Measurements from ENCODE around the gene CHGA.

The CHGA gene

GRCh38 chr14:92958373-92959188 is 35.6 kb downstream of the CHGA start:
- H3K4me3 ChIP-seq (ENCODE audit: low read depth, low read length) = no peak overlapping the region
- TF ChIP-seq, protein P1, sequence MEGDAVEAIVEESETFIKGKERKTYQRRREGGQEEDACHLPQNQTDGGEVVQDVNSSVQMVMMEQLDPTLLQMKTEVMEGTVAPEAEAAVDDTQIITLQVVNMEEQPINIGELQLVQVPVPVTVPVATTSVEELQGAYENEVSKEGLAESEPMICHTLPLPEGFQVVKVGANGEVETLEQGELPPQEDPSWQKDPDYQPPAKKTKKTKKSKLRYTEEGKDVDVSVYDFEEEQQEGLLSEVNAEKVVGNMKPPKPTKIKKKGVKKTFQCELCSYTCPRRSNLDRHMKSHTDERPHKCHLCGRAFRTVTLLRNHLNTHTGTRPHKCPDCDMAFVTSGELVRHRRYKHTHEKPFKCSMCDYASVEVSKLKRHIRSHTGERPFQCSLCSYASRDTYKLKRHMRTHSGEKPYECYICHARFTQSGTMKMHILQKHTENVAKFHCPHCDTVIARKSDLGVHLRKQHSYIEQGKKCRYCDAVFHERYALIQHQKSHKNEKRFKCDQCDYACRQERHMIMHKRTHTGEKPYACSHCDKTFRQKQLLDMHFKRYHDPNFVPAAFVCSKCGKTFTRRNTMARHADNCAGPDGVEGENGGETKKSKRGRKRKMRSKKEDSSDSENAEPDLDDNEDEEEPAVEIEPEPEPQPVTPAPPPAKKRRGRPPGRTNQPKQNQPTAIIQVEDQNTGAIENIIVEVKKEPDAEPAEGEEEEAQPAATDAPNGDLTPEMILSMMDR (conservative IDR thresholded peaks at IDR 0.05; ENCODE audit: low read depth, low read length) = no peak
- no peak for DNase-seq (ENCODE audit: low read depth)

DNA sequence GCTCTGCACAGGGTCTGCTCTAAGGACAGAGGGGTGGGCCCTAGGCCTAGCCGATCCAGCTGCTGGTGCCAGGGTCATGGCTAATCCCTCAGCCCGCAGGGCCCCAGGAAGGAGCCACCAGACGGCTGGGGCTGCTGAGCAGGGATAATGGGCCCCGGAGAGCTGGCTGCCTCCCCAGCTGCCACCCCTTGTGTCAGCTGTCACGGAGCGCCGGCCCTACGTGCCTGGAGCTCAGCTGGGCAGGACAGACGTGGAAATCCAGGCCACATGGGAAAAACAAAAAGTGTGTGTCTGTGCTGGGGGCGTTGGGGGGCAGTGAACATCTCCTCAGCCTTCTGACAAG is 36.2 kb downstream of the CHGA start:
- no peak for DNase-seq (ENCODE audit: low read depth)
- no peak overlapping the region for H3K4me3 ChIP-seq (ENCODE audit: low read depth, low read length)
- TF ChIP-seq, protein P1 (conservative IDR thresholded peaks at IDR 0.05; ENCODE audit: low read depth, low read length) = no peak

GRCh38 chr14:92959761-92960680 is 37.1 kb downstream of the CHGA start:
- TF ChIP-seq, protein P1 (conservative IDR thresholded peaks at IDR 0.05; ENCODE audit: low read depth, low read length) = no peak
- no peak overlapping the region for H3K4me3 ChIP-seq (ENCODE audit: low read depth, low read length)
- no peak for DNase-seq (ENCODE audit: low read depth)

DNA sequence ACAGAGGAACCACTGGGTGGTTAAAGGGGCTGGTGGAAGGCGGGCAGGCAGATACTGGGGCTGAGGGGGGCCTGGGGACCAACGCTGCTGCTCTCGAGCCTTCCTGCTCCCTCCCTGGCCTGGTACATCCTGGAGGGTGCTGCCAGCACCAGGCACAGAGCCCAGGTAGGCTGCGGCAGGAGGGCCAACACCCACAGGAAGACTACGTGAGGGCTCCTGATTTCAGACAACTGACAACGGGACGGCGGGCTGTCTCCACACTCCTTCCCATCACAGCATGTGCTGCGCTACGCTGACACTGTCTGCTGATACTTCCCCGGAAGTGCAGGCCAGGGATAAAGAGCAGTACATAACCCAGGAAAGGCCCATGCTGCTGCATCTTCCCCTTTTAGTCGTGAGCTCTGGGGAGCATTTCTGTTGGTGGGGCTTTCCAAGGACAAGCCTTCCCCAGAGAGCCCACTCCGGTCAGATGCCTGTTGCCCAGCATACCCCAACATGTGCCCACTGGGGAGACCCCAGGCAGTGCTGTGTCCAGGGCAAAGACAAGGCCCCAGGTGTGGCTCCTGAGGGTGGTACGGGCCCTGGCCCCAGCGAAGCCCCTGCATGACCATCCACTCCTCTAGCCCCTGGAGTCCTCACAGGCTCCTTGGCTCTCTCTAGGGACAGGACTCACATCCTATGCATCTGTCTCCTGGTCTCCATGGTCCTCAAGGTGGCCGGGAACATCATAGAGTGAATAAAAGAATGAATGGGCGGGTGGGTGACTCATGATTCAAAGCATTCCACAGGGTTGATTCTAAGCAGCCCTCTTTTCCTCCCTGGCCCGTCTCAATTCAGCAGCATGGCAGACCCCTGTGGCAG is 38.0 kb downstream of the CHGA start:
- H3K4me3 ChIP-seq (ENCODE audit: low read depth, low read length) = no peak overlapping the region
- TF ChIP-seq, protein P1 (conservative IDR thresholded peaks at IDR 0.05; ENCODE audit: low read depth, low read length) = no peak
- DNase-seq (ENCODE audit: low read depth) = peak; percentile 30

DNA sequence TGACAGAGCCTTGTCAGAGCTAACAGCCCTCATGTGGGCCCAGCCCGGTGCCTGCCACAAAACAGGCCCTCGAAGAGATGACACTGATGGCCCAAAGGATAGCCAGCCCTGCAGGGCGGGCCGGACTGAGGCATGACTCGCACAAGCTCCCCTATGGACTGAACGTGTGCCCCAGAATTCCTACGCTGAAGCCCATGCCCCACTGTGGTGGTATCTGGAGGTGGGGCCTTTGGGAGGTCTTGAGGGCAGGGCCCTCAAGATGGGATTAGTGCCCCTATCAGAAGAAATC is 38.6 kb downstream of the CHGA start:
- no peak overlapping the region for H3K4me3 ChIP-seq (ENCODE audit: low read depth, low read length)
- TF ChIP-seq, protein P1 (conservative IDR thresholded peaks at IDR 0.05; ENCODE audit: low read depth, low read length) = no peak
- no peak for DNase-seq (ENCODE audit: low read depth)

GRCh38 chr14:92962031-92962830 is 39.3 kb downstream of the CHGA start:
- TF ChIP-seq, protein P1 (conservative IDR thresholded peaks at IDR 0.05; ENCODE audit: low read depth, low read length) = no peak
- H3K4me3 ChIP-seq (ENCODE audit: low read depth, low read length) = no peak overlapping the region
- DNase-seq (ENCODE audit: low read depth) = no peak
